Dedifferentiated amniotic fluid mesenchymal stem cell (primary cell): ENCODE results near the gene NUDC.
"Not testable (repeated sequence)": the region's sequence is repeated elsewhere in the genome, so short reads cannot be mapped to it uniquely, and the experiment has no call there.

ENCODE experiments used
- DNase-seq: peaks from one replicate; pipeline ENCODE4 v3.0.0-alpha.2; 2016; ENCODE audit errors: extremely low spot score

The NUDC gene

DNA sequence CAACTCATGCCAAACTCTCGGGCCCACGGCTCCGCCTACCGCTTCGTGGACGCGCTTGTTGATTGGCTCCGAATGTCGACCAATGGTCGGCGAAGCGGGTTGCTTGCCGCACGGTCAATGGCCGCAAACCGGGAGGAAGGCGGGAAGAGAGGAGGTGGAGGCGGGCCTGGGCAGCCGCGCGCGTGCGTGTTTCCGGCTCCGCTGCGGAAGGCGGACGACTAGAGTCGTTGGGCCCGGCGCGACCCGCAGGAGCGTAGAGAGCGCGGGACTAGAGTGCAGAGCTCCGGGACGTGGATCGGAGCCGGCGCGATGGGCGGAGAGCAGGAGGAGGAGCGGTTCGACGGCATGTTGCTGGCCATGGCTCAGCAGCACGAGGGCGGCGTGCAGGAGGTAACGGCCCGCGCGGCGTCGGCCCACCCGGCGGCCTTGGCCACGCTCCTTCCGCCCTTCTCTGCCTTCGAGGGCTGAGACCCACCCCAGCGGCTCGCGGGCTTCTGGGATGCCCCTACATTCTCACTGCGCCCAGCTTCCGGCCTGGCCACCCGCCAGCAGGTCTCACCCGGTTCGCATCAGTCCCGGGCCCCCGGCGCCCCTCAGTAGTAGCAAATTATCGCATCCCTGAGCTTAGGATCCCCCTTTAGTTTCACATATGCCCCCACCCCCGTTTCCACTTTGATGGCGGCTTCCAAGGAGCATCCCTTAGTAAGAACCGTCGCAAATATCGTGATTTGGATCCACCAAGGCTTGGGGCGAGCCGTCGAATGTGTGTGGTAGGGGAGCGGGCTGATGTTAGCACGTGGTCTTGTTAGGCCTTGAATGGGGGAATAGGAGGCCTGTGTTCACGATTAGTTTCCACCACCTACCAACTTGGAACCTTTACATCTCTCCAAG lies at the start of gene NUDC:
Gene NUDC, plus strand, starts transcription at position 204 of the 891 bp plus-strand sequence. Its CDS starts 106 bp downstream, at position 310.
- DNase-seq = peak; percentile 98

DNA sequence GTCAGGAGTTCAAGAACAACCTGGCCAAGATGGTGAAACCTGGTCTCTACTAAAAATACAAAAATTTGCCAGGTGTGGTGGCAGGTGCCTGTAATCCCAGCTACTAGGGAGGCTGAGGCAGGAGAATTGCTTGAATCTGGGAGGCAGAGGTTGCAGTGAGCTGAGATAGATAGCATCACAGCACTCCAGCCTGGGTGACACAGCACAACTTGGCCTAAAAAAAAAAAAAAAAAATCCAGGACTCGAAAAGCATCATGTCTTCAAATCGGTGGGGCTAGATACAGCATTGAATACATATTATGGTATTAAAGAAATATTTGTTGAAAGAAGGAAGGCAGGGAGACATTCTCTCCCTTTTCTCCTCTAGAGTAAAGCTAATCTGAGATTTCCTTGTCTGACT lies 48.4 kb upstream of the NUDC start:
- DNase-seq = not testable (repeated sequence)

DNA sequence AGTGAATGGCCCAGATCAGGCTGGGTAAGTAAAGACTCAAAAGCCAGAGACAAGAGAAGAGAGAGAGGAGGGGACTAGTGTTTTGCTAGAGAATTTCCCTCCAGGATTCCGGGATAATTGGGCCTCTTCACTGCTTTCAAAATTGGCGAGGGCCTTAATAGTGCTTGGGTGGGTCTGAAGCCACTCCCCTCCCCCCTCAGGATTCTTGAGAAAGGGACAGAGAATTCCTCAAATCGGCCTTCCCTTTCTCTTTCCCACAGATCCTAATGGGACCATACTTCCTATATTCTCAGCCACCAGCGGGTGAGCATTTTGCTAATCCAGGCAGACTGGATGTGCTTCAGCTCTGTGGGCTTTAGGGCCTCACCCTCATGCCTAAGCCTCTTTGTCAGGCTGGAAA lies 46.6 kb upstream of the NUDC start:
- no peak for DNase-seq

DNA sequence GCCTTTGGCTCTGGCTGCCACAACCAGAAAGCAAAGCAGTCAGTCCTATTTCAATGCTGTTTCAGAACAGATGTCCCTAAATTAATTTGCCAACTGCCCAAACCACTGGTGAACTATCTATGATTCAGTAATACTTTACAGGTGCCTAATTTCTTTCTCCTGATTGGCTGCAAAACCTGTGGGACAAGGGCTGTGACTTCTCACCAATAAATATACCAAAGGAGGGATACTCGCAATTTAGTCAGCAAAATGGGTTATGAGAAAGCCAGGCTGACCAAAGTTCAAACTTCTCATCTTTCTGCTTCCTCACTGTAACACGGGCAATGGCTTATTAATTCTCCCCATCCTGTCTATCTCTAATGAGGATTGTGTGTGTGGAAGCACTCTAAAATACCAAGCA lies 44.2 kb upstream of the NUDC start:
- no peak for DNase-seq

DNA sequence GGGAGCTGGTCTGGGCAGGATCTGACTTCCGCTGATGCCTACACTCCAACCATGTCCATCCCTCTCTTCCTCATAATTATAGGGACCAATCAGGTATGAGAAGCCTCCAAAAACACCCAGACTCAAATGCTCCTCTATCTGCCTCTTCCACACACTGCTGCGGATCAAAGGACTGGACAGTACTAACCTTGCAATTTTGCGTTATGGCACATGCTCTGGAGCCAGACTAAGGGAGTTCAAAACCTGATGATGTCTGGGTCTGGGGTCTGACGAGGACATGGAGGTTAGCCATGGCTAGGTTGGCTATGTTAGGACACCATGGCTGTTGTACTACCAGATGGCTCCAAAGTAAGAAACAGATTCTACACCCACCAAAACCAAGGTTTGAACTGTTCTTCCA lies 41.8 kb upstream of the NUDC start:
- DNase-seq = no peak

DNA sequence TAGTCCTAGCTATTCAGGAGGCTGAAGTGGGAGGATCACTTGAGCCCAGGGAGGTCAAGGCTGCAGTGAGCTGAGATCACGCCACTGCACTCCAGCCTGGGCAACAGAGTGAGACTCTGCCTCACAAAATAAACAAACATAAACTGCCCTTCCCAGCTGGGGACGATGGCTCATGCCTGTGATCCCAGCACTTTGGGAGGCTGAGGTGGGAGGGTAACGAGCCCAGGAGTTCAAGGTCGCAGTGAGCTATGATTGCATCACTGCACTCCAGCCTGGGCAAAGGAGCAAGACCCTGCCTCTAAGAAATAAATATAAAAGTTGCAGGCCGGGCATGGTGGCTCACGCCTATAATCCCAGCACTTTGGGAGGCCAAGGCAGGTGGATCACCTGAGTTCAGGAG lies 39.9 kb upstream of the NUDC start:
- not testable (repeated sequence) for DNase-seq

DNA sequence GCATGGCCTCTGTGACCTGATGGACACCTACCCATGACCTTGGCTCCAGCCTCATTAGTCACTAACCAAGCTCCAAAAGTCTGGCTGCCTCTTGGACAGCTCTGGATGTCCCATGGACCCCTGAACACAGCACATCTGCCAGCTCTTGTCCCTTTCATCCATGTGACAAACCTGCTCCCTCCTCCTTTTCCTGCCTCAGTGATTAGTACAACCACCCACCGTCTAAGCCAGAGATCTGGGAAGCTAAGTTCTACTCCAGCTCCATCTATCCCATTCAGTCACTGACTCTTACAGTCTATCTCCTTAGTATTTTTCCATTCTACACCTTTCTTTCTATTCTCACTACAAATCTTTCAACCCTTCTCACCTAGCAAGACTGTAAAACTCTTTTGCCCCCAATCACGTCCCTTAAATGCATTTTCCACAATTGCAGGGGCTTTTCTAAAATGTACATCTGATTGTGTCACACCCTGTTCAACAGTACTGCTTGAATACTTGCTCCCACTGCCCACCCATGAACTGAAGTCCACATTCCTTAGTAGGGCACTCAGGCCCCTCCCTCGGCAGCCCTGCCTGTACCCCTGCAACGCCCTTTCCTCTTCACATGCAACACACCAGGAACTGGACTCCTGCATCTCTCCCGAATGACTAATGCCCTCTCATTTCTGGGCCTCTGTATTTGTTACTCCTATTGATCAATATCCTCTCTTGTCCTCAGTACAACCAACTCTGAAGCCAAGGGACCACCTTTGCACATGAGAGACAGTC lies 38.7 kb upstream of the NUDC start:
- no peak for DNase-seq

DNA sequence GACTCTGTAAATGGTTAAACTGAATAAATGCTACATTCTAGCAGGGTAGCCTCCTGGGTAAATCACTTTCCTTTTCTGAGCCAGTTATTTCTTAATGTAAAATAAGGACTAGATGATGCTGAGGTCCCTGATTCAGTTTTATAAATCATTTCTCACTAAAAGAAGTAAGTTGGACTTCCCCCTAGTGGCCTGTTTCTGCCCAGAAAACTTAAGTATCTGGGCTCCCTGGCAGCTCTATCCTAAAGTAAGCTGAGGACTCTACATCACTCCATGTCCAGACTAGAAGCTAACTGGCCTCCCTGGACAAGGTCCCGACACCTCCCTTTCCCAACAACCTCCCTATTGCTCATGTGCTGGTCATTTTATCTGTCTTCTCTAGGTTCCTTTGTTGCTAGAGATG lies 34.4 kb upstream of the NUDC start:
- DNase-seq = peak; percentile 58

DNA sequence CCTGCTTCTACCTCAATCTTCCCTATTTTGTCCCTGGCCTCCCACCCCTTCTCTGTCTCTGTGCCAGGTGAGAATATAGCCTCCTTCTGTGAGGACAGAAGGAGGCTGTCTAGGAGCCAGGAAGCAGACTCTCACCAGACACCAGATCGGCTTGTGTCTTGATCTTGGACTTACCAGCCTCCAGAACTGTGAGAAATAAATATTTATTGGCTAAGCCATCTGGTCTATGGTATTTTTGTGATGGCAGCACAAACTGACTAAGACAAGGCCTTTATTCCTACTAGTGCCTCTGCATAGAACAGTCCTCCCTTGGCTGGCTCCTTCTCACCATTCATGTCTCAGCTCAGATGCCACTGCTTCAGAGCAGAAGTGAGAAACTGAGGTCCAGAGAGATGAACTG lies 33.3 kb upstream of the NUDC start:
- DNase-seq = no peak

DNA sequence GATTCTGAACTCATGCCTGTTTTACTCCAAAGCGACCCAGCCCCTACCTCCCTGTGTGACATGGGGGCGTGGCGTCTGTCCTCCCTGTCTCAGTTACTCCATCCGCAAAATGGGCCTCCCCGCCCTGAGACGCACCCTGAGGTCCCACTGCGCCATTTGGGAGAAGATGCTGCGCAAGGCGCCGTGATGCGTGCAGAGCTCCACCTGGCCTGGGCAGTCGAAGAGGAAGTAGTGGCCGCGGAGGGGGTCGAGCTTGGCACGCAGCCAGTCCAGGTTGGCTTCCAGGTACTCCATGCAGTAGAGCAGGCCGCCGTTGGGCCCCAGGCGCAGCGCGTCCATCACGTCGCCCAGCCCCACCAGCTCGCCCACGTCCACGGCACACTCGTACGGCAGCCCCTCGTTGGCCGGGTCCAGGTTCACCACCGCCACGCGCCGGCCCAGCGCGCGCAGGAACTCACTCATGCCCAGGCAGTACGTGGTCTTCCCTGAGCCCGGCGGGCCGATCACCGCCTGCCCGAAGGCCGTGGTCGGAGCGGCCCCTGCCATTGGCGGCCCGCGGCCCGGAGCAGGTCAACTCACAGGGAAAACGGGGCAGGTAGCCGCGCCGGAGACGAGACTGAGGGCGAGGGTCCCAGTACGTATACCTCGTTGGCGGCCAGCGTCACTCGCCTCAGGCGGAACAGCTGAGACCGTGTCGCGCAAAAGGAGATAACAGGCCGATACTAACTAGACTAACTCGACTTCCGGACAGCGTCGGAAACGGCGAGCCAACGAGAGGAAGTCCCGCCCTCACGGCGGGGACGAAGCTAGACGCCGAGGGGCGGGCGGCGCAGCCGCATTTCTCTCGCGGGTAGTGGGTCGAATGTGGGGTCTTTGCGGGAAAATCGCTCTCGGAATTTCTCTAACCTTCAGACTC lies 31.7 kb upstream of the NUDC start, which contains the start of gene GPN2:
Gene GPN2, minus strand, starts transcription at position 733 of the 916 bp plus-strand sequence. Its CDS starts 187 bp downstream, at position 546.
- DNase-seq = peak; percentile 72

DNA sequence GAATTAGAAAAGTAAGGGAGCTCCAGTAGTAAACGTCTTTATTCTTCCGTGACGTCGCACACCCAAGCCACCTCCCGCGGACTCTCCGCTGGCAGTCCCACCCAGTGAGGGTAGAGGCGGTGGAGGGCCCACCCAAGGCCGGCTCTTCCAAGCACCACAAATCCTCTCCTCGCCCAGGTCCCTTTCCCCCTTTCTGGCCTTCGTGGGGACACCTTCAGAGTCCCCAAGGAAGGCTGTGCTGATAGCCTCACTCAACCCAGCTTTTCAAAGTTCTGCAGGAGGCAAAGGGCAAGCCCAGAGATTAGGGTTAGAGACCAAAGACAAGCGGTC lies 31.1 kb upstream of the NUDC start:
- DNase-seq = no peak

DNA sequence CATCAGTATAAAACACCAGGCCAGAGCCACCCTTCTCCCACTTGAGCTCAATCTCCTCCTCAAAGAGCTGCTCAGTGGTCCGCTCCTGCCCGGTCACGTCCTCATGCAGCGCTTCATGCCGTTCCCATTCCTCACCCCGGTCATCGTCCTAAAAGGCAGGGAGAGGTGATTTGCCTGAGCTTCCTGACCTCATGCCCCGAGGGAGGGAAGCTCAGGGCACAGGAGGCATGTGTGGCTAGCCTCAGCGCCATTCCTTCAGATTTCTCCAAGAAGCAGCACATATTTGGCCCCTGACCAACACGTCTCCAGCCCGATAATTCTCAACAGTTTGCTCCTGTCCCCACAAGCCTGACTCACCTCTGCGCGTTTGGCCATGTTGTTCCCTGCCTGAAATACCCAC lies 27.3 kb upstream of the NUDC start:
- DNase-seq = no peak

DNA sequence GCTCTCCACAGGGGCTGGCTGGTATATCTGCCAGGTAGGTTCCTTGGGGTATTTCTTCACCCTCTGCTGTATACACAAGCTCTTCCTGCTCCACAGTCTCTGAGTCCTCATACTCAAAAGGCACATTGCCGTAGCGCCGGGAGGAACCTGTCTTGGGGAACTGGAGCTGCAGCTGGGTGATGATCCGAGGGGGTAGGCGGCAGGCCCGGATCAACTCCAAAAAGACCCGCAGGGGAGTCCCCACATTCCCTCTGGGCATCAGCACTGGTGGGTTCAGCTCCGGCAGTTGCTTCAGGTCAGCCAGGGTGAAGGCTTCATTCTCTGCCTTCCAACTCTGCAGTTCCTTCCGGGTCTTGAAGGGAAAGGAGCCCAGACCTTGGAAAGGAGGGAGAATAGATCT lies 24.2 kb upstream of the NUDC start:
- no peak for DNase-seq

DNA sequence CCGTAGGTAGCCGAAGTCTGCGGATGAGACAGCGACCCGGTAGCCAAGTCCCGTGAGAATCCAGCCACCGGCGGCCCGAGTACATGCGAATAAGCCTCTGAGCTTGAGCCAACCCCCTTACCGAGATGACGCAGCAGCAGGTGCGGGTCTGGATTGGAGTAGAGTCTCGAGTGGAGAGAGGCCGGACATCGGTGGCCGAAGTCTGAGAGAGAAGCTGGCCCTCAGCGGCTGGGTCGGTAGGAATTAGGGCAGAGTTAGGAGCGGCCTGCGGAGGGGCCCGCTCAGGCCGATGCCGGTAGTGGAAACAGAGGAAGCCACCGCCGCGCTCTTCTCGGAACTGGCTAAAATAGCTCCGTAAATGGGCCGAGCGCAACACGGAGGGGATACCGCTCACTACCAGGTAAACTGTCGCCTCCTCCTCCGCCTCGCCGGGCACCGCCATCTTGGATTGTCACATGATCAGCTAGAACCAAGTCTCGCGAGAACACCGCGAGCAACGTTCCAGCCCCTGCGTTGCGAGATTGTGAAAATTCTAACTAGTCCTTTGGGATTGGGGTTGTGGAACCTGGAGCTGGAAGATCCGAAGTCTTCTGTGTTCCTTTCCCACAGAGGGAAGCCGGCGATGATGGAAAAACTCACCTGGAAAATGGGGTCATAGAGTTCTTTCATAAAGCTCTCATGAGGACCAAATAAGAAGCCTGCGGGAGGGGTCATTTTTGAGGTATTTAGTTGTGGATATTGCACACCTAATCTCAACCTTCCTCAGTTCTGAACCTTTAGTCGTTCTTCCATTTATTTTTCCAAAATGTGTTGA lies 21.3 kb upstream of the NUDC start, which contains the start of gene GPATCH3:
Gene GPATCH3, minus strand, starts transcription at position 467 of the 814 bp plus-strand sequence. Its CDS starts 25 bp downstream, at position 442.
- peak; percentile 94 for DNase-seq

DNA sequence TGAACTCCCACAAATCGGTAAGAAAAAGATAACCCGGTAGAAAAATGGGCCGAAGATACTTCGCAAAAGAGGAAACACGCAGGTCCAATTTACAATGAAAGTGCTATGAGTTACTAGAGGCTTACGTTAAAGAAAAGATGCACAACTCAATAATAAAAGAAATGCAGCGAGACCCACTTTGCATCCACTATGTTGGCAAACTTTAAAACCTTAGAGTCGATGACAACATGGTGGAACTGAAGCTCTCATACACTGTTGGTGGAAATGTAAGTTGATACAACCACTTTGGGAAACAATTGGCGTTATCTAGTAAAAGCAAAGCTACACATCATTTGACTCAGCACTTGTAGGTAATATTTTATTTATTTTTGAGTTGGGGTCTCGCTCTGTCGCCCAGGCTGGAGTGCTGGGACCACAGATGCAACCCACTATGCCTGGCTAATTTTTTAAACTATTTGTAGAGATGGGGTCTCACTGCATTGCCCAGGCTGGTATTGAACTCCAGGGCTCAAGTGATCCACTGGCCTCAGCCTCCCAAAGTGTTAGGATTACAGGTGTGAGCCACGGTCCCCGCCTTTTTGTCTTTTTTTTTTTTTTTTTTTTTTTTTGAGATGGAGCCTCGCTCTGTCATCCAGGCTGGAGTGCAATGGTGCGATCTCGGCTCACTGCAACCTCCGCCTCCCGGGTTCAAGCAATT lies 20.6 kb upstream of the NUDC start:
- DNase-seq = no peak

DNA sequence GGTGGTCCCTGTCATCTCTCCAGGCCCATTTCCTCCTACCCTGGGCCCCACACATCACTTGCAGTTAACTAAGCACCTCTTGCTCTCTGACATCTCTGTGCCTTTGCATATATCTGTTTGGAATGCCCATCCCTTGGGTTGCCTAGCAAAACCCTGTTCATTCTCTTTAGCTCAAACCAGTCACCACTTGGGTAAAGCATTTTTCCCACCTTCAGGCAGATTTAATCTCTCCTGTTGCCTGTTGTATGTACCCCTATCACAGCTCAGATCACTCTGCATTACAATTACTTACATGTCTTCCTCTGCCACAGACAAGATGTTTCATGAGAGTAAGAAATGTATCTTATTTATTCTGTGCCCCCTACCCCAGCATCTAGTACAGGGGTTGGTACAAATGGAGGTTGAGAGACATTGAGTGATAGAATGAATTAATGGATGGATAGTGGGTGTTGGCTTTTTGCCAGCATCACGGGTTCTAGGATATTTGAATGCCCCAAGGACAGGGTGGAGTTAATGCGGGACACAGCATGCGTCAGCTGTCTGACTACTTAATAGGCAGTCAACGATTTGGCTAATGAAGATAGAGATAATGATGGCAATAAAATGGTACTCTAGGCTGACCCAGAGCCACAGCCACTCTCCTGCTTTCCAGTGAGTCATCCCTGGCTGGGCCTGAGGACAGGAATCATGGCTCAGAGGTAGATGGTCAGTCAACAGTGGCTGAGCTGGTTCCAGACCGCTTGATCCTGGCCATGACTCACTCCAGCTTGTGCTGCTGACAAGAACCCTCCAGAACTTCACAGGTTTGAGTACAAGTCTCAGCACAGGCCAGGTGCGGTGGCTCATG lies 14.2 kb upstream of the NUDC start:
- peak; percentile 25 for DNase-seq

DNA sequence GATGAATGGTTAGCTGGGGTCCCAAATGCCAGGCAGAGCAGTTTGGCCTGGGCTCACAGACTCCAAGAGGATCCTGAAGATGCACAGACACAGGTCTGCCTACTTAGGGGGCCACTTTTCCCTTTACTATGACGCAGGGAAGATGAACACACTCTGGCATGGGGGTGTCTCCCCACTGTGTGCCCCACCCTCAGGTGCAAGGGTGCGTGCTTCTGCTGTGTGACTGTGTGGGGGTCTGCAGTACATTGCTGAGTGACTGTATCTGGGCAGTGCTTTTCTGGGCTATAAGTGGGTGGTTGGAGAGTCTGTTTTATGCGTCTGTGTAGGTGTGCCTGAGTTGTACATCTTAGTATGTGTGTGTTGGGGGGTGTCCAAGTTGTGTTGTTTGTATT lies 11.6 kb upstream of the NUDC start:
- DNase-seq = no peak

DNA sequence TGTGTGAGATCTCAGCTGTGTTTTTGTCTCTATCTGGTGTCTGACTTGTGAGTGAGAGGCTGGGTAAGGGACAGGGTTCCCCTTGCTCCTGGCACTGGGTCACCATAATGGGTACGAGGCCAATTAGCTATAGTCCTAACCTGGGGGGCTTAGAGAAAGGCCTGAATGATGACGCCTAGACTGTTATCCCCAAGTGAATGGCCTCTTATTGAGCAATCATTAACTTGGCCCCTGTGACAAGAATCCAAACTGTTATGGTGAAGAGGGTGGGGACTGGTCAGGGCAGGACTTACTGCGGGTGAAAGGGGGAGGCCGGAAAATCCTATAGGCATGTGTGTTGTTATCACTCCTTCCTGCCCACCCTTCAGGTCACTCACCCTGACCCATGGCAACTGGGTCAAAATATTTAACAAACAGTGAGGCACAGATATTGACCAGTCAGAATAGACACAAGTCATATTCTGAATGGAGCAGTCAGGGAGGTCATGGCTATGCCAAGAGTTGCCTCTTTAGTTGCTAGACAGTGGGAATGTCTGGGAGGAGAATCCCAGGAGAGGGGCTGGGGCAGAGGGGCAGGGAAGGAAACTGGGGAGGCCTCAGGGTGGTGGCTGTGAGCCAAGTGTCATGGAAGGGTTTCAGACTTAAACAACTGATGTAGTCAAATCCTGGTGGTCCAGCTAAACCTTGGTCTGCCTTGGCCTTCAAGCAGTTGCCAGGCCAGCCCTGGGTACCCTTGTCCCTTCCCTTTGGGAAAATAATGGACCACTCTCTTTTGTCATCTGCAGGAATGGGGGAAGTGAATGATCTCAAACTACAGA lies 11.0 kb upstream of the NUDC start:
- DNase-seq = no peak
